GM23338 (cell line): ENCODE measurements around the gene TBPL2.

Experiments
- CREB1 ChIP-seq: fragments of 250-450 bp; sonication (Bioruptor Pico); IDR thresholded peaks from 2 replicates; pipeline ENCODE4 v1.5.0; 2020; ENCODE audit warnings: low read depth, mild to moderate bottlenecking, moderate library complexity
- CTCF ChIP-seq, 2 experiments: fragments of 200-600 bp in 1 of 2; sonication (generic) in 1 of 2; conservative IDR thresholded peaks; 2 replicates each; pipeline versions ENCODE4 v1.5.1 to v1.6.1; 2016 to 2017; ENCODE audit warnings: antibody characterized with exemption in 2 of 2, low read depth in 2 of 2, mild to moderate bottlenecking in 2 of 2, moderate library complexity in 1 of 2
- ETS1 ChIP-seq: IDR thresholded peaks from 2 replicates; pipeline ENCODE4 v1.6.1; 2016; ENCODE audit warnings: antibody characterized with exemption
- EZH2 ChIP-seq: fragments of 200-600 bp; sonication (generic); IDR thresholded peaks from one replicate; pipeline ENCODE4 v1.8.0; 2017; ENCODE audit warnings: antibody characterized with exemption, mild to moderate bottlenecking, low read depth; ENCODE audit not compliant: unreplicated experiment
- EZH2phosphoT487 ChIP-seq: fragments of 200-600 bp; sonication (generic); IDR thresholded peaks from one replicate; pipeline ENCODE4 v1.8.1; 2018; ENCODE audit warnings: antibody characterized with exemption; ENCODE audit not compliant: unreplicated experiment
- JUNB ChIP-seq: IDR thresholded peaks from one replicate; pipeline ENCODE4 v1.6.1; 2016; ENCODE audit warnings: antibody characterized with exemption; ENCODE audit not compliant: unreplicated experiment
- NANOG ChIP-seq: IDR thresholded peaks from 2 replicates; pipeline ENCODE4 v1.6.1; 2016; ENCODE audit warnings: antibody characterized with exemption, borderline replicate concordance
- POLR2AphosphoS5 ChIP-seq: IDR thresholded peaks from 2 replicates; pipeline ENCODE4 v1.6.1; 2016; ENCODE audit warnings: antibody characterized with exemption, low read depth
- REST ChIP-seq: IDR thresholded peaks from one replicate; pipeline ENCODE4 v1.6.1; 2018; ENCODE audit warnings: antibody characterized with exemption; ENCODE audit not compliant: unreplicated experiment
- STAT1 ChIP-seq: IDR thresholded peaks from one replicate; pipeline ENCODE4 v1.6.1; 2016; ENCODE audit warnings: antibody characterized with exemption; ENCODE audit not compliant: unreplicated experiment
- ZNF114 ChIP-seq: fragments of 250-450 bp; sonication (Bioruptor Pico); IDR thresholded peaks from 2 replicates; pipeline ENCODE4 v1.5.0; 2020; ENCODE audit warnings: mild to moderate bottlenecking, moderate library complexity
- ZNF331 ChIP-seq: fragments of 250-450 bp; sonication (Bioruptor Pico); IDR thresholded peaks from 2 replicates; pipeline ENCODE4 v1.5.0; 2020; ENCODE audit warnings: low read depth, mild to moderate bottlenecking, moderate library complexity
- ZNF462 ChIP-seq: fragments of 250-450 bp; sonication (Bioruptor Pico); IDR thresholded peaks from 2 replicates; pipeline ENCODE4 v1.5.0; 2020; ENCODE audit warnings: mild to moderate bottlenecking, moderate library complexity

- peak in 1 of 2 experiments; percentile 32; a peak in 3 of 4 replicates for TF ChIP-seq CTCF (conservative IDR thresholded peaks at IDR 0.05; ENCODE audit: low read depth in 2 of 2)
- TF ChIP-seq EZH2 = no peak
- TF ChIP-seq POLR2AphosphoS5 = no peak
- TF ChIP-seq EZH2phosphoT487 = no peak
- TF ChIP-seq CREB1 = no peak
- no peak for TF ChIP-seq REST
- TF ChIP-seq ZNF462 = no peak
- no peak for TF ChIP-seq JUNB
- no peak for TF ChIP-seq ZNF114 (CRISPR knock-in tag)
- TF ChIP-seq NANOG = no peak
- no peak for TF ChIP-seq STAT1
- TF ChIP-seq ETS1 = no peak
- TF ChIP-seq ZNF331 (CRISPR knock-in tag) = no peak
These were observed 63.2 kb downstream of the TBPL2 start for GRCh38 chr14:55377236-55377635.
